ENCODE measurements around the gene CEP70.
"Not testable (repeated sequence)": the region's sequence is repeated elsewhere in the genome, so short reads cannot be mapped to it uniquely, and the experiment has no call there.

The CEP70 gene

GRCh38 chr3:138594150-138594934, at the start of gene CEP70:
Gene CEP70, minus strand, starts transcription at chr3:138594260. Its CDS starts 21,333 bp downstream, at chr3:138572927.
- peak; percentile 98 for DNase-seq (ENCODE audit: low read depth, low spot score)

- no peak for DNase-seq (ENCODE audit: low read depth, low spot score)
Measured at GRCh38 chr3:138642927-138643253, 48.8 kb upstream of the CEP70 start.

GRCh38 chr3:138642226-138642926, 48.3 kb upstream of the CEP70 start:
- DNase-seq (ENCODE audit: low read depth, low spot score): no peak

- no peak for DNase-seq (ENCODE audit: low read depth, low spot score)
Measured at GRCh38 chr3:138640537-138640936, 46.5 kb upstream of the CEP70 start.

GRCh38 chr3:138638641-138639040, 44.6 kb upstream of the CEP70 start:
- DNase-seq (ENCODE audit: low read depth, low spot score): no peak

- no peak for DNase-seq (ENCODE audit: low read depth, low spot score)
Measured at GRCh38 chr3:138629526-138629925, 35.5 kb upstream of the CEP70 start.

- DNase-seq (ENCODE audit: low read depth, low spot score): no peak
Measured at GRCh38 chr3:138625707-138626365, 31.8 kb upstream of the CEP70 start.

- DNase-seq (ENCODE audit: low read depth, low spot score): no peak
Measured at GRCh38 chr3:138624518-138624917, 30.5 kb upstream of the CEP70 start.

GRCh38 chr3:138620431-138620830, 26.4 kb upstream of the CEP70 start:
- no peak for DNase-seq (ENCODE audit: low read depth, low spot score)

GRCh38 chr3:138615462-138615861, 21.4 kb upstream of the CEP70 start:
- no peak for DNase-seq (ENCODE audit: low read depth, low spot score)

GRCh38 chr3:138609898-138610266, 15.8 kb upstream of the CEP70 start:
- DNase-seq (ENCODE audit: low read depth, low spot score): no peak

GRCh38 chr3:138608322-138609135, 14.5 kb upstream of the CEP70 start, which contains the start of gene FAIM:
Gene FAIM, plus strand, starts transcription at chr3:138608771. Its CDS starts 10,956 bp downstream, at chr3:138619727.
- peak; percentile 85 for DNase-seq (ENCODE audit: low read depth, low spot score)

GRCh38 chr3:138604106-138604595, 10.1 kb upstream of the CEP70 start:
- DNase-seq (ENCODE audit: low read depth, low spot score): not testable (repeated sequence)

GRCh38 chr3:138601661-138602060, 7.6 kb upstream of the CEP70 start:
- not testable (repeated sequence) for DNase-seq (ENCODE audit: low read depth, low spot score)

- no peak for DNase-seq (ENCODE audit: low read depth, low spot score)
Measured at GRCh38 chr3:138600100-138600745, 6.2 kb upstream of the CEP70 start.

- DNase-seq (ENCODE audit: low read depth, low spot score): no peak
Measured at GRCh38 chr3:138598534-138598933, 4.5 kb upstream of the CEP70 start.

- DNase-seq (ENCODE audit: low read depth, low spot score): not testable (repeated sequence)
Measured at GRCh38 chr3:138597186-138597976, 3.3 kb upstream of the CEP70 start.

- no peak for DNase-seq (ENCODE audit: low read depth, low spot score)
Measured at GRCh38 chr3:138594935-138595610, 1.0 kb upstream of the CEP70 start.

- no peak for DNase-seq (ENCODE audit: low read depth, low spot score)
Measured at GRCh38 chr3:138593488-138594149, 441 bp downstream of the CEP70 start.
